GM18511 (cell line): Measurements from ENCODE around the gene NCKAP1.
"Not testable (repeated sequence)": the region's sequence is repeated elsewhere in the genome, so short reads cannot be mapped to it uniquely, and the experiment has no call there.

ENCODE experiments used
- ATAC-seq: cut with Tn5 transposase; IDR thresholded peaks from one replicate; pipeline ENCODE4 v1.9.1; 2021; ENCODE audit warnings: mild to moderate bottlenecking, moderate library complexity; ENCODE audit not compliant: unreplicated experiment

The NCKAP1 gene

DNA sequence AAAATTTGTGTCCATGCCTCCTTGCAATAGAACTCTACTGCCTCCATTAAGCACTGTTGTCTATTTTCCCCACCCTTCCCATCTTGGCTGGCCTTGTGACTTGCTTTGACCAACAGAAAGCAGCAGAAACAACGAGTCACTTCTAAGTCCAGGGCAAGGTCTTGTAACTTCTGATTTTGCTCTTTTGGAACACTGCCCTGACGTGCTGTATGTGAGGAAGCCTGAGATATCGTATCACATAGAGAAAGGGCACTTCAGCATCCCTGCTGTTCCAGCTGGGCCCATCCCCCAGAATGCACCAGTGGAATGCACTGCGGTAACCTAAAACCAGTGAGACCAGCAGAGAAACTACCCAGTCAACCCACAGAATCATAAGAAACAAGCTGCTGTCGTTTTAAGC is 28.1 kb downstream of the NCKAP1 start:
- ATAC-seq = no peak

DNA sequence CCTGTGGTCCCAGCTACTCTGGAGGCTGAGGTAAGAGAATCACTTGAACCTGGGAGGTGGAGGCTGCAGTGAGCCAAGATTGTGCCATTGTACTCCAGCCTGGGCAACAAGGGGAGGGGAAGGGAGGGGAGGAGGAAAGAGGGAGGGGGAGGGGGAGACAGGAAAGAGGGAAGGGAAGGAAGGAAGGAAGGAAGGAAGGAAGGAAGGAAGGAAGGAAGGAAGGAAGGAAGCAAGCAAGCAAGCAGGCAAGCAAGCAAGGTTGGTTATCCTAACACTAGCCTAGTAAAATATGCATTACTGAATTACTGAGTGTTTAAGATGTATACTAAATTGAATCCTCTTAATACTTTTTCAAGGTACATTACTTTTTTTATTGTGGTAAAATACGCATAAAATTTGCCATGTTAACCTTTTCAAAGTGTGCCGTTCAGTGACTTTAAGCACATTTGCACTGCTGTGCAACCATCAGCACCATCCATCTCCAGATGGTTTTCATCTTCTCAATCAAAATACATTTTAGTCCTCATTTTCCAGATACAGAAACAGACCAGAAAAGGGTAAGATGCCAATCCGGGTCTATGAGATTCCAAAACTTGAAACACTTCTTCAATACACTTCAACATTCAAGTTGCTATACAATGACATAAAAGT is 28.9 kb downstream of the NCKAP1 start:
- no peak for ATAC-seq

DNA sequence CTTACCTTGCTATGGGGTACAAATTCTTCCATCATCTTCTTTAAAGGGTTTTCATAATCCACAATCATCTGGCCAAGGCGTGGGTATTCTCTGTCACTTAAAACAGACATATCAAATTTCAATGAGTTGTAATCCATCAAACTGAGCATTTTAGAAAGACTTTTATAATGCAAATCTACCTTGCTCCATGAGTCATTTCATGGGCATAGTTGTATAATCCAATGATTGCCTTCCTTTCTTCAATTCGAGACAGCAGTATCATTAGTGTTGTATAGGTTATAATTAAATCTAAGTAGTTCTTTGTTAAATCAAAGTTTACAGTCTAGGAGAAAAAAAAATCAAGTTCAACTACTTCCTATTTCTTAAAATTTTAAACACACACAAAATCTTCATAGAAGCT is 36.3 kb downstream of the NCKAP1 start:
- no peak for ATAC-seq

DNA sequence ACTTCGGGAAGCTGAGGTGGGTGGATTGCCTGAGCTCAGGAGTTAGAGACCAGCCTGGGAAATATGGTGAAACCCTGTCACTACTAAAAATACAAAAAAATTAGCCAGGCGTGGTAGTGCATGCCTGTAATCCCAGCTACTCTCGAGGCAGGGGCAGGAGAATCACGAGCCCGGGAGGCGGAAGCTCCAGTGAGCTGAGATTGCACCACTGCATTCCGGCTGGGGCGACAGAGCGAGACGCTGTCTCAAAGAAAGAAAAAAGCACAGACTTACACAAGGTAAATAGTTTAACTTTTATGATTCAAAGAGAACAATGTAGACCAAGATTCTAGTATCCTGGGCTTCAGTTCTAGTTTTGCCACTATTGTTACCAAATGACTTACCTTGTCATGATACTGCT is 37.4 kb downstream of the NCKAP1 start:
- no peak for ATAC-seq

DNA sequence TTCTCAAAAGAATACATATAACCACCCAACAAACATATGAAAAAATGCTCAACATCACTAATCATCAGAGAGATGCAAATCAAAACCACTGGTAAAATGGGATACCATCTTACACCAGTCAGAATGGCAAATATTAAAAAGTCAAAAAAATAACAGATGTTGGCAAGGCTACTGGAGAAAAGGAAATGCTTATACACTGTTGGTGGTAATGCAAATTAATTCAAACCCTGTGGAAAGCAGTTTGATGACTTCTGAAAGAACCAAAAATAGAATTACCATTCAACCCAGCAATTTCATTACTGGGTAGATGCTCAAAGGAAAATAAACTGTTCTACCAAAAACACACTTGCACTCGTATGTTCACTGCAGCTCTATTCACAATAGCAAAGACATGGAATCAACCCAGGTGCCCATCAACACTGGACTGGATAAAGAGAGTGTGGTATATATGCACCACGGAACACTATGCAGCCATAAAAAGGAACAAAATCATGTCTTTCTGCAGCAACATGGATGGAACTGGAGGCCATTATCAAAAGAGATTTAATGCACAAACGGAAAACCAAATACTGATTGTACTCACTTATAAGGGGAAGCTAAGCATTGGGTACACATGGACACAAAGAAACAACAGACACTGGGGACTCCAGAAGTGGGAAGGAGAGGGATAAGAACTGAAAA is 38.8 kb downstream of the NCKAP1 start:
- no peak for ATAC-seq

DNA sequence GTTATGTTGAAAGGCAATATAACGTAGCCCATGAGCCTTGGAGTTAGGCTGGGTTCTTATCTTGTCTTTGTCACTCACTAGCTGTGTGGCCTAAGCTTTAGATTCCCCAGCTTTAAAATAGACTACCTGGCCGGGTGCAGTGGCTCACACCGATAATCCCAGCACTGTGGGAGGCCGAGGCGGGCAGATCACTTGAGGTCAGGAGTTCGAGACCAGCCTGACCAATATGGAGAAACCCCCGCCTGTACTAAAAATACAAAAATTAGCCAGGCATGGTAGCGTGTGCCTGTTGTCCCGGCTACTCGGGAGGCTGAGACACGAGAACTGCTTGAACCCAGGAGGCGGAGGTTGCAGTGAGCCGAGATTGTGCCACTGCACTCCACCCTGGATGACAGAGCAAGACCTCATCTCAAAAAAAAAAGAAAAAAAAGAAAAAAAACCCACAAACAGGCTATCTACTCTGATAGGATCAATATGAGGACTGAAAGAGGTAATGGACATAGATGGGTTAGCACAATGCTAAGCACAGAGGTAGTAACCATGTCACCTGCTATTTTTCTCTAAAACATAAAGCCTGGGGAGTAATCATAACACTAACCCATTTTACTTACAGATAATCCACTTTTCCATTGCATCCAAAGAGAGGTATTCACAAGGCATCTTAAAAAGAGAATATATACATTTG is 43.9 kb downstream of the NCKAP1 start:
- ATAC-seq = no peak

DNA sequence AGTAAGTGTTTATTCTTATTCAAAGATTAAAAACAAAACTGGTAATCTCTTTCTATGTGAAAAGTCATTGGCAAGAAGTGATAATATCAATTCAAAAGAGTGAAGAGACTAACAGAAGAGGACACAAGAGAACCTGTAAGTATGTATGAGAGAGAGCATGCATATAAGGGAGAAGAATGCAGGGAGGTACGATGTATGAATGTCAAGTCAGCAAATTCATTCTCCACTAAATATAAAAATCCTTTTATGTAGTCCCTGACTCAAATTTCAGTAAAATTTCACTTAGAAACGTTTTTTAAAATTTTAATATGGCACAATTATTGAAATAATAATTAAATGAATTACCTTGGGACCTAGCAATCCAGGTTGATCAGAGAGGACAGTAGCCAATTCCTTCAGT is 55.3 kb downstream of the NCKAP1 start:
- no peak for ATAC-seq

DNA sequence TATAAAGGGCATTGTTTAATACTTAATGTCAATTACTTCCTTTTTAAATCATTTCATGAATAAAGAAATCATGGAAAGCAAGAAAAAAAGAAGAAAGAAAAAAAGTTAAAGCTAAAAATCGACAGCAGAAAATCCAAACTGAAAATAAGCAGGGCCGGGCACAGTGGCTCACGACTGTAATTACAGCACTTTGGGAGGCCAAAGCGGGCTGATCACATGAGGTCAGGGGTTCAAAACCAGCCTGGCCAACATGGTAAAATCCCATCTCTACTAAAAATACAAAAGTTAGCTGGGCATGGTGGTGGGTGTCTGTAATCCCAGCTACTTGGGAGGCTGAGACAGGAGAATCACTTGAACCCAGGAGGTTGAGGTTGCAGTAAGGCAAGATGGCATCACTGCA is 56.8 kb downstream of the NCKAP1 start:
- ATAC-seq = not testable (repeated sequence)

DNA sequence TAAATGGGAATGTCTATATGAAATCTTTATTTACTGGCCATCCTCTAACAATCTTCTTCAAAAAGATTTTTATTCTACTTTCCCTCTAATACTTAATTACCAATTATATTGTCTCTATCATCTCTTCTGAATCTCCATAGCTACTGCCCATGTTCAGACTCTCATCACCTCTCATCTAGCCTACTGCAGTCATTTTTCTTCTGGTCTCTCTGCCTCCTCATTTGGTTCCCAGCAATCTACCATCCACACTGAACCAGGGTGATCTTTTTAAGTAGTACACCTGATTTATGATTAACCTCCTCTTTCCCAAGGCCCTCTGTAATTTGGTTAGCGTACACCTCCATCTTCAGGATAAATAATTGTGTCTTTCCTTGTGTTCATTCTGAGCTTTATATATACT is 57.6 kb downstream of the NCKAP1 start:
- ATAC-seq = no peak

DNA sequence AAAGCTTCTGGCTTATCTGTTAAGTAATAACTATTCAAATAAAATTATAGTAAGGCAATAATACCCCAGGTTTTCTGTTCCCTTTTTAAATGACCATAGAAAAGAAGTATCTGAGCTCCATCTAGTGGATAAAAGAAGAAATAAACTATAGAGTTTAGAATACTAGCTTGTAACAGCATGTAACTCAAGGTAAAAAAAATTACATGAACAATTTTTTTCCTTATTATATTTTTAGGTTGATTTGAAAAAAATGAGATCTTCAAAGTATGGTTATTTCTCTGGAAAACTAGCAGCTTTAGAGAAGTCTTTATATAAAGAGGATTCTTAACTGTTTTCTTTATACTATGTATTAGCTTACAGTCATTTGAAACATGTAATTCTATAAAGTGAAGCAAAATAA is 58.1 kb downstream of the NCKAP1 start:
- ATAC-seq = peak; percentile 80

DNA sequence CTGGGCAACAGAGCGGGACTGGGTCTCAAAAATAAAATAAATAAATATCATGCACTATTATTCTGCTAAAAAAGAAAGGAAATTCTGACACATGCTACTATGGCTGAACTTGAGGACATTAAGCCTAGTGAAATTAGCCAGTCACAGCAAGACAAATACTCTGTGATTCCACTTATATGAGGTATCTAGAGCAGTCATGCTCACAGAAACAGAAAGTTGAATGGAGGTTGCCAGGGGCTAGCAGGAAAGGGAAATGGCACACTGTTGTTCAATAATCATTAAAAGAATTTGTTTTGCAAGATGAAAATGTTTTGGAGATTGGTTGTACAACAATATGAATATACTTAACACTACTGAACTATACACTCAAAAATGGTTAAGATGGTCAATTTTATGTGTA is 60.8 kb downstream of the NCKAP1 start:
- ATAC-seq = peak; percentile 67

DNA sequence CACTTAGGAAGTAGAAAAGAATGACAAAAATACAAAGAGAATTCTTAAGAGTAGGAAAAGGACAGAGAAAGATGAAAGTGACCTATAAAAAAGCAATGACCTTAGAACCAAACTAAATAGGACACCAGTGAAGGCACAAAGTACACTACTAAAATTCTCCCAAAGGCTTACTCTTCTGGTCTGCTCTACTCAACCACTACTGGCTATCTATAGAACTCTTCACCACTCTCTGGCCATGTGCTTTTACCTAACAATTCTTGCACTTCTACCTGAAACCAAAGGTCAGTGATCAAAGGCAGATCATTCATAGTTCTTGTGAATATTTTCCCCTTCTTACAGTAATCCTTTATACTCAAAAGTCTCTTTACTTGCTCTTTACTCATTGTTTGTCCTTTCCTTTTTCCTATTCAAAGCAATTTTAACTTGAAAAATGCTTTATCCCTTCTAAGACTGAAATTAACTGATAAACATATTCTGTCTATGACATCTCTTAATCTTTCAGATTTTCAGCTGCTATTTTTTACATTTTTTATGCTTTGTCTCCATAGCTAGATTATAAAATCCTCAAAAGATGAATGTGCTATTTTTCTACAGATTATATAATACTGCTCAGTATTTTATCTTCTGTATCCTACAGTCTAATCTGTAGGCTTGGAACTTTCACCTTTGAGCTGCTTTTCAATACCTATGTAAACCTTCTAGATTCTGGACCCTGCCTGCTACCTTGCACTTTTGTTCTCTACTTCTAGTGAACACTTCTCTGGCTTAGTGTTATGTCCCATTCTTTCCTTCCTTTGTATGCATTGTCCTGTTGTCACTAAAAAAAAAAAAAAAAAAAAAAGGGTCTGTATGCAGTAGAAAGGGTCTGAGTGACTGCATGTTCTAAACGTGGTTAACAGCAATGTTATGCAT is 64.6 kb downstream of the NCKAP1 start:
- ATAC-seq = no peak

DNA sequence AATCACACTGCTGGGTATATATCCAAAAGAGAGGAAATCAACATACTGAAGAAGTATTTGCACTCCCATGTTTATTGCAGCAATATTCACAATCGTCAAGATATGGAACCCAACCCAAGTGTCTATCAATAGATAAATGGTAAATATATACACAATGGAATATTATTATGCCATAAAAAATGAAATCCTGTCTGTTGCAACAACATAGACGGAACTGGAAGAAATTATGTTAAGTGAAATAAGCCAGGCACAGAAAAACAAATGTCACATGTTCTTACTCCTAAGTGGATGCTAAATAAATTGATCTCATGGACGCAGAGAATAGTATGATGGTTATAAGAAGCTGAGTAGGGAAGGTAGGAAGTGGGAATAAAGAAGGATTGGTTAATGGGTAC is 65.7 kb downstream of the NCKAP1 start:
- no peak for ATAC-seq

DNA sequence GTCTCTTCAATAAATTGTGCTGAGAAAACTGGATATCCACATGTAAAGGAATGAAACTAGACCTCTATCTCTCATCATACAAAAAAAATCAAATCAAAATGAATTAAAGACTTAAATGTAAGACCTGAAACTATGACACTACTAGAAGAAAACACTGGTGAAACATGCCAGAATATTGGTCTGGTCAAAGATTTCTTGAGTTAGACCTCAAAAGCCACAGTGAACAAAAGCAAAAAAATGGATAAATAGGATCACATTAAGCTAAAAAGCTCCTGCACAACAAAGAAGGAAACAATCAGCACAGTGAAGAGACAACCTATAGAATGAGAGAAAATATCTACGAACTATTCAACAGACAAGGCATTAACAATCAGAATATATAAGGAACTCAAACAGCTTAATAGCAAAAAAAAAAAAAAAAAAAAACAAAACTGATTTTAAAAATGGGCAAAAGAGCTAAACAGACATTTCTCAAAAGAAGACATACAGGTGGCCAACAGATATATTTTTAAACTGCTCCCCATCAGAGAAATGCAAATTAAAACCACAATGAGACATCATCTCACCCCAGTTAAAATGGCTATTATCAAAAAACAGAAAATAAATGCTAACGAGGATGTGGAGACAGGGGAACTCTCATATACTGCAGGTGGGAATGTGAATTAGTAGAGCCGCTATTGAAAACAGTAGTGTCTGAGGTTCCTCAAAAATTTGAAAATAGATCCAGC is 66.3 kb downstream of the NCKAP1 start:
- peak; percentile 63 for ATAC-seq

DNA sequence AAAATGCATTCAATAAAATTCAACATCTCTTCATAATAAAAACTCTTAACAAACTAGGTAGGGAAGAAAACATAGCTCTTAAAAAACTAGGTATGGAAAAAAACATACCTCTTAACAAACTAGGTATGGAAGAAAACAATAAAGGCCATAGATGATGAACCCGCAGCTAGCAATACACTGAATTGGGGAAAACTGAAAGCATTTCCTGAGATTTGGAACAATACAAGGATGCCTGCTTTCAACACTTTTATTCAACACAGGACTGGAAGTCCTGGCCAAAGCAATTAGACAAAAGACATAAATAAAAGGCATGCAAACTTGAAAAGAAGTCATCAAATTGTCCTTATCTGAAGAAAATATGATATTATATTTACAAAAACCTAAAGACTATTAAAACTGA is 67.8 kb downstream of the NCKAP1 start:
- no peak for ATAC-seq

DNA sequence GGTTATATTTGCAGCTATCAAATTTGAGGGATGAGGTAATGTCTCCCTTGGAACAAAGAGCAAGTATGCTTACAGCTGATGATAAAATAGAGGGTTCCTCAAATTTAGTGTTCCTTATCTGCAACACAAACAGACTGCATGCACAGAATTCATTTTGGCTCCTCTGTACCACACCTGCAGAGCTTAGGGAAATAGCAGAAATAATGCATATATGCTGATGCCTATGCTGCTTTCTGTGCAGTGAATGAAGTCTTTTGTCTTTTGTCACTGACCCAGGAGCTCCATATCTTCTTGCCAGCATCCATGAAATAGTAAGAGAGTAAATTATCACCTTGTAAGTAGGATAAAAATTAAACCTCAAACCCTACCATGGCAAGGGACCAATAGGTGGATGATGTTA is 69.8 kb downstream of the NCKAP1 start:
- no peak for ATAC-seq

DNA sequence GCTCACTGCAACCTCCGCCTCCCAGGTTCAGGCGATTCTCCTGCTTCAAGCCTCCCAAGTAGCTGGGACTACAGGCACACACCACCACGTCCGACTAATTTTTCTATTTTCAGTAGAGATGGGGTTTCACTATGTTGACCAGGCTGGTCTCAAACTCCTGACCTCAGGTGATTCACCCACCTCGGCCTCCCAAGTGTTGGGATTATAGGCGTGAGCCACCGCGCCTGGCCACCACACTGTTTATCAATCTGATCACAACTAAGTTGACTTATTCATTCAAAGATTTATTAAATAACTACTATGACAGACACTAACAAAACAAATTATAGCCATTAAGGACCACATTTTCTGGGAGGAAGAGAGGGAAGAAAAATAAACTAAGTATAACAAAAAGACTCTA is 71.9 kb downstream of the NCKAP1 start:
- ATAC-seq = not testable (repeated sequence)

DNA sequence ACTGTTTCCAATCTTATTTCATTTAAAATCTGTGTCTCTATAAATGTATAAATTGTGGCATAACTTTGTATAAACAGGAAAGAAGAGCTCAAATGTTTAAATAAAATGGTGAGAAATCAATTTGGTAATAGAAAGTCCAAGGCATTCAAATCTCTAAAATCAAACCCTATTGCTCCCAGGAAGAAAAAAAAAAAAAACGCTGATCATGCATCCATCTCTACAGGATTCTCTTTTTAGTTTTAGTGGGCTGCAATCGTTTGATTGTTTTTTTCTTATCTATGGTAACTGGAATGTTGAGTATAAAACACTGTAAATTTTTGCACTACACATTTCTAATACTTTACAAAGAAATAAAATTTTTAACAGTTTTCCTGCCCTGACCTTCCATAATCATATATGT is 75.6 kb downstream of the NCKAP1 start:
- ATAC-seq = no peak

DNA sequence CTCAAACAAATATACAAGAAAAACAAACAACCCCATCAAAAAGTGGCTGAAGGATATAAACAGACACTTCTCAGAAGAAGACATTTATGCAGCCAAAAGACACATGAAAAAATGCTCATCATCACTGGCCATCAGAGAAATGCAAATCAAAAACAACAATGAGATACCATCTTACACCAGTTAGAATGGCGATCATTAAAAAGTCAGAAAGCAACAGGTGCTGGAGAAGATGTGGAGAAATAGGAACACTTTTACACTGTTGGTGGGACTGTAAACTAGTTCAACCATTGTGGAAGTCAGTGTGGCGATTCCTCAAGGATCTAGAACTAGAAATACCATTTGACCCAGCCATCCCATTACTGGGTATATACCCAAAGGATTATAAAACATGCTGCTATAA is 77.4 kb downstream of the NCKAP1 start:
- not testable (repeated sequence) for ATAC-seq

DNA sequence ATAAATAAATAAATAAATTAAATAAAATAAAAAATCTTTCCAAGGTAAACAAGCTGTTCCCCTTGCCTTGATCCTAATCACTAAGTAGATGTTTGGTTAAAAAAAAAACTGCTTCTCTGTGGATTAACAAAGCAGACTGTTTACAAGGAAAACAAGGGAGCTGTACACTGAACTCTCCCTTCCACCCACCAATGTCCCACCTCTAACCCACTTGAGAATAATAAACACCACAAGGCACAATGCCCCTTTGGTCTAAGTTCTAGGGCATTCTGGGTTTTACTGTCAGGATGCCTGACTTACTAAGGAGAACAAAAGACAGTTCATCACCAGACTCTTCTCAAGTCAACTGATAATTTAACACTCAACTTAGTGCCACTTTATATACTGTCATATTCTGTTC is 83.5 kb downstream of the NCKAP1 start:
- ATAC-seq = no peak
